ENCODE results near the gene SHD. TPM values are rescaled to one million over a fixed set of nuclear protein-coding genes. Genes with fewer than 3 reads are reported as not detected.

The SHD gene
- total RNA-seq, 1 donor from 2014 or later: not detected

DNA sequence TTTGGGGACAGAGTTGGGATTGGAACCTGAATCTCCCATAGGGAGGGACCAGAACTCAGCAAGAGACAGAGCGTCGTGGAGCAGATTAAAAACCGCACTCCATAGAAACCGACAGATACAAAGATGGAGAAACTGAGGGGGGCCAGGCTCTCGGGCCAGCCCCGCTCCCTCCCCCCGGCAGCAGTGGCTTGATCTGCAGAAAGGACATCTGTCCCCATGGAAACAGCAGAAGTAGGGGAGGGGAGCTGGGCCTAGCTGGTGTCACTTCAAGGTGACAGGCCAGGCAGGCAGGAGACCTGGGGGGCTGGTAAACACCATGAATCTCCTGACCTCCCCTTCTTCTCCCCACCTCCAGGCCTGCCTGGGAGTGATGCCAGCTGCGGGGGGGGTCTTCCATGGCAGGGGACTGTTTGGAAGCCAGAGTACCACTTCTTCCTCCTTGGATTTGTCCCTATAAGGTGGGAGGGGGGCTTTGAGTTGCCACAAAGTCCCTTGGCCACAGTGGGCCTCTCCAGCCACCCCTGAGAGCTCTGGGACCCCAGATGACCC, 12.2 kb downstream of the SHD start:
- ATAC-seq (no peak), DNase-seq (ENCODE audit: missing footprints) (no peak)
- intact Hi-C loops (cut with DNase I): no loop called here

GRCh38 chr19:4292515-4292914, 13.4 kb downstream of the SHD start:
- no peak for DNase-seq (ENCODE audit: missing footprints)
- intact Hi-C loops (cut with DNase I): no loop called here
- ATAC-seq: no peak

DNA sequence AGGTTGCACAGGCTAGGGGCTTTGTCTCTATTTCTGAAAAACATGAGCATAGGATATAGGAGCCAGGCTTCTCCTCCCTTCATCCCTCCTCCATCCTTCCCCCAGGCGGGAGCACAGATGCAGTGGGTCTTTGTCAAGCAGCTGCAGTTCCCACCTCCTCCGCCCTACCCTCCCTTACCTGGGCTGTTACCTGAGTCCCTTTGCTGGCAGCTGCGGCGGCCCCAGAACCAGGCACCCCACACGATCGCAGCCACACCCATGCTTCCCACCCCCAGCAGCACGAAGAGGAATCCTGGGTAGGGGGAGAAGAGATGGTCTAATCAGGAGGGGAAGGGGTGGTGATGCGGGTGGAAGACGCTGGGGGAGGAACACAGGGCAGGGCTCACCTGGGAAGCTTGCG, 15.3 kb downstream of the SHD start:
- ATAC-seq (no peak), DNase-seq (ENCODE audit: missing footprints) (no peak)
- intact Hi-C loops (cut with DNase I): no loop called here

- no peak for DNase-seq (ENCODE audit: missing footprints)
- ATAC-seq: no peak
- intact Hi-C loops (cut with DNase I): no loop called here
These were observed 17.1 kb downstream of the SHD start for GRCh38 chr19:4295972-4296771.

DNA sequence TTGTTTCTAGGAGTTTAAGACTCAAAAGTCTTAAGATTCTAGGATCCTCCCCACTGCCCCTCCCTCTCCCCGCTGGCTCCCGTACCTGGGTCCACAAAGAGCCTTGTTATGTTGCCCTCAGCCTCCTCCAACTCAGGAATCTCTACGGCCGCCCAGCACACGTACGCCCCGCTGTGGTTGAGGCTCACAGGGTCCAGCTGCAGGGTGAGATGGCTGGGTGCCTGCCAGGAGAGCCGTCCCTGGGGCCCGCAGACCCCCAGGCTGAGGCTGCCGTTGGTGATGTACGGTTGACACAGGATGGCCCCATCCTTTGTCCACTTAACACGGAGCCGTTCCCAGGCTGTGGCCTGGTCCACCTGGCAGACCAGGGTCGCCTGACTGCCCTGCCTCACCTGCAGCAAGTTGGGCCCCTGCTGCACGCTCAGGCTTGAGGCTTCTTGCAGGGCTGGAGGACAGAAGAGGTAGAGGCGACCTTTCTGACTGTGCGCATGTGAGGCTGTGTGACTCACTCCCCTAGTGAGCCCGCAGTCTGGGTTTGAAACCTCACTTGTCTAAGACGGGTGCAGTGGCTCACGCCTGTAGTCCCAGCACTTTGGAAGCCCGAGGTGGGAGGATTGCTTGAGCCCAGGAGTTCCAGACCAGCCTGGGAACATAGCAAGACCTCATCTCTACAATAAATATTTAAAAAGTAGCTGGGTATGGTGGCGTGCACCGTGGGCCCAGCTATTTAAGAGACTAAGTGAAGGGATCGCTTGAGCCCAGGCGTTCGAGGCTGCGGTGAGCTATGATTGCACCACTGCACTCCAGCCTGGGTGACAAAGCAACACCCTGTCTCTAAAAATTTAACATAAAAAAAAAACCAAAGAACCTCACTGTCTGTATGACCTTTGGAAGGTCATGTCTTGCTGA, 19.1 kb downstream of the SHD start:
- ATAC-seq (no peak), DNase-seq (ENCODE audit: missing footprints) (no peak)
- intact Hi-C loops (cut with DNase I): no loop called here

DNA sequence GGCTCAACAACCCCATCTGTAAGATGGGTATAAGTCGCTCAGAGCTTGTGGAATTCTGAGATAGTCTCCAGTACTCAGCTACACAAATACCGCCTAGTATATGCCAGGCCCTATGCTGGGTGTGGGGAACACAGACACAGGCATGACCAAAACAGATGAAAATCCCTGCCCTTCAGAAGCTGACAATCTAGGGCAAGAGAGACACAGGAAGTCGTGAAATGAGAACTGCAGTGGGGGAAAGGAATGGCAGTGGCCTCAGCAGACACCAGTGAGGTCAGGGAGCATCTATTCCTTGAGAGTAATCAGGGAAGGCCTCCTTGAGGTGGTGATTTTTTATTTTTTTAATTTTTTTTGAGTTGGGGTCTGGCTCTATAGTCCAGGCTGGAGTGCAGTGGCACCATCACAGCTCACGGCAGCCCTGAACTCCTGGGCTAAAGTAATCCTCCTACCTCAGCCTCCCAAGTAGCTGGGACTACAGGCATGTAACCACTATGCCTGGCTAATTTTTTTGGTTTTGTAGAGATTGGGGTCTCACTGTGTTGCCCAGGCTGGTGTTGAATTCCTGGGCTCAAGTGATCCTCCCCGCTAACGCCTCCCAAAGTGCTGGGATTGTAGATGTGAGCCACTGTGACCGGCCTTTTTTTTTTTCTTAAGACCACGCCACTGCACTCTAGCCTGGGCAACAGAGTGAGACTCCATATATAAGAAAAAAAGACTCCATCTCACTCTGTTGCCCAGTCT, 19.9 kb downstream of the SHD start:
- DNase-seq (ENCODE audit: missing footprints) (no peak), ATAC-seq (no peak)
- intact Hi-C loops (cut with DNase I): no loop called here

DNA sequence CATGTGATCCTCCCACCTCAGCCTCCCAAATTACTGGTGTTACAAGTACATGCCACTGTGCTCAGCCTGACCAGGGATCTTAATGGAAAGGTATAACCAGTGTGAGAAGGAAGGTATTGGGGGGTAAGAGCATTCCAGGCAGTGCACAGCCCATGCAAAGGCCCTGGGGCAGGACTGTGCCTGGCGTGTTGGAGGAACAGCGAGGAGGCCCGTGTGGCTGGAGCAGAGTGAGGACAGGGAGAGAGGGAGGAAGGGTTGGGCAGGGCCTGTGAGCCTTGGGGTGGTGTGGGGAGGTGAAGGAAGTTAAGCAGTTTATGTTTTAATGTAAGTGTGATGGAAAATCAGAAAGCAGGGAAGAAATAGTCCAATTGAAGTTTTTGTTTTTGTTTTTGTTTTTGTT, 21.5 kb downstream of the SHD start:
- no peak for ATAC-seq
- intact Hi-C loops (cut with DNase I): no loop called here
- no peak for DNase-seq (ENCODE audit: missing footprints)

DNA sequence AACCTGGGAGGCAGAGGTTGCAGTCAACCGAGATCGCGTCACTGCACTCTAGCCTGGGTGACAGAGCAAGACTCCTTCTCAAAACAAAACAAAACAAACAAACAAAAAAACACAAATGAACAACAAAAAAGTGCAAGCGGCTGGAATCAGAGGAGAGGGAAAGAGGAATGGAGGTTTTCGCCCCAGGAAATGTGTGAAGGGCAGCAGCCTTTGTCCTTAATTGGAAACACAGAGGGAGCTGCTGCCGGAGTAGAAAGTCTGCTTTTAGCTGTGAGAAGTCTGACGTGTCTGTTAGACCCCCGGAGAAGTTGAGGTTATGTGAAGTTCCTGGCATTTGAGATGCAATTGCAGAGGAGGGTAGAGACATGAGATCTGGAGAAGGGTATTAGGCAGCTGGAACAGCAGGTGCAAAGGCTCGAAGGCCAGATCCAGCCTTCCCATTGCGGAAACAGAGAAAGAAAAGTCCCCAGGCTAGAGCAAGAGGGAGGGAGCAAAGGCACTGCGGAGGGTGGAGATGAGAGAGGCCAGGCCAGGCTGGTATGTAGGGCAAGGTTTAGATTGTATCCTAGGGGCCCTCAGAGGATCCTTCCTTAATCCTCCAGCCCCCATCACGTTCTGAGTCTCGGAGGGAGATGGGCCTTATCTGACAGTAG, 22.6 kb downstream of the SHD start:
- no peak for DNase-seq (ENCODE audit: missing footprints)
- intact Hi-C loops (cut with DNase I): no loop called here
- no peak for ATAC-seq

DNA sequence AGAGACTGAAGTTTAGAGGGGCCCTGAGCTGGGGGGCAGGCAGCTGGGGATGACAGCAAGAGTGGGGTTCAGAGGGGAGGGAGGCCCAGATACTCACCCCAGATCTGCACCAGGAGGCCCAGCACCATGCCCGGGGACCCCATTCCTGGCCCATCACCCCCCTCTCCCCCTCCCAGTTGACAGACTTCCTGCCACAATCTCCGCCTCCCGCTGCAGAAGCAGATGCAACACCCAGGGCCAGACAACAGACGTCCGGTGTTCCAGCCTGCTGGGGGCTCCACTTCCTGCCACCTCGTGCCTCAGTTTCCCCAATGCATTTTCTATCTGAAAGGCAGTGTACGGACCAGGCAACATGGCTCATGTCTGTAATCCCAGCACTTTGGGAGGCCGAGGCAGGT, 23.2 kb downstream of the SHD start, which contains the start of gene TMIGD2:
Gene TMIGD2 (minus strand): TSS at position 147 of the 398 bp plus-strand sequence. CDS start 4 bp downstream, at position 143.
- DNase-seq (ENCODE audit: missing footprints) (no peak), ATAC-seq (no peak)

GRCh38 chr19:4303819-4304537, 24.9 kb downstream of the SHD start:
- no peak for ATAC-seq
- intact Hi-C loops (cut with DNase I): no loop called here

More for the DNA sequence above, 23.2 kb downstream of the SHD start, which contains the start of gene TMIGD2:
- intact Hi-C loops (cut with DNase I): no loop called here

DNA sequence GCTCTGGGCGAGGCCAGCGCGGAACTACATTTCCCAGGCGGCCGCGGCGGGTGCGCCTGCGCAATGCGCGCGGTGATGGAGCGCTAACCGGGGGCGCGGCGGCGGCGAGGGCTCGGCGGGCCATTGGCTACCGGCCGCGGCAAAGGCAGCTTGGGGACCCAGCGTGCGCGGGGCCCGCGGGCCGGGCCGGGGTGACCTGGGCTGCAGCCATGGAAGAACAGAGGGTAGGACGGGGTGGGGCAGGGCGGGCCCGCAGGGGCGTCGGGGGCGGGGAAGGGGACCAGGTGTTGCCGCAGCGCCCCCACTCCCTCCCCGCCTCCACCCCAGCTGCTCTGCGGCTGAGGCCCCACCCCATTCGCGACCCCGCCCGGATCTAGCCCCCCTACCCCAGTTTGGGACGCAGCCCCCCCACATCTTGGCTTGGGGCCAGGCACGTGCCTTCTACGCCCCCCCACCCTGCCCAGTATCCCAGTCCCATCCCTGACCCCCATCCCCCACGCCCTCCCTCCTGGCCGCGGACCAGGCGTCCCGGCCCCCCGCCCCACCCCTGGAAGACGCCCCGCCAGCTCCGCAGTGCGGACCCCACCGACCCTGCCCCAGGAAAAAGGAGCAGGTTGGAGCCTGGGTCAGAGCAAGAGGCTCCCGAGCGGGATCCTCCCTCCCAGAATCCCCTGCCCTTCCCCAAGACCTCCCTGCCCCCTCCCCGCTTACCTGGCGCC, 25.6 kb downstream of the SHD start, which contains the start of gene FSD1:
Gene FSD1 (plus strand): TSS at position 61 of the 719 bp plus-strand sequence. CDS start 149 bp downstream, at position 210.
- DNase-seq (ENCODE audit: missing footprints) (no peak), ATAC-seq (no peak)
- intact Hi-C loops (cut with DNase I): no loop called here

More at GRCh38 chr19:4303819-4304537, 24.9 kb downstream of the SHD start:
- no peak for DNase-seq (ENCODE audit: missing footprints)

- intact Hi-C loops (cut with DNase I): no loop called here
- no peak for ATAC-seq
- no peak for DNase-seq (ENCODE audit: missing footprints)
These were observed 26.2 kb downstream of the SHD start for GRCh38 chr19:4305257-4305612.

DNA sequence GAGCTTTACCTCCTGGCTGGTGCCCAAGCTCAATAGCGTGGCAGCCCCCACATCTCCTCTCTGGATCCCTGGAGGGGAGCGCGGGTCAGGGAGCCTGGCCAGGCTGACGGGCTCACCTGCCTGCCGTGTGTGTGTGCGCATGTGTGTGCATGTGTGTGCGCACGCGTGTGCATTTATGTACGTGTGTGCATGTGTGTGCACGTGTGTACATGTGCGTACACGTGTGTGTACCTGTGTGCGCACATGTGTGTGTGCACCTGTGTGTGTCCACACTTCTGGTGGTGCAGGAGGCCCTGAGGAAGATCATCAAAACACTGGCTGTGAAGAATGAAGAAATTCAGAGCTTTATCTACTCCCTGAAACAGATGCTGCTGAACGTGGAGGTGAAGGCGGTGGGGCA, 26.6 kb downstream of the SHD start:
- no peak for ATAC-seq
- no peak for DNase-seq (ENCODE audit: missing footprints)
- intact Hi-C loops (cut with DNase I): no loop called here

GRCh38 chr19:4310247-4311121, 31.4 kb downstream of the SHD start:
- intact Hi-C loops (cut with DNase I): no loop called here
- ATAC-seq (no peak), DNase-seq (ENCODE audit: missing footprints) (no peak)

DNA sequence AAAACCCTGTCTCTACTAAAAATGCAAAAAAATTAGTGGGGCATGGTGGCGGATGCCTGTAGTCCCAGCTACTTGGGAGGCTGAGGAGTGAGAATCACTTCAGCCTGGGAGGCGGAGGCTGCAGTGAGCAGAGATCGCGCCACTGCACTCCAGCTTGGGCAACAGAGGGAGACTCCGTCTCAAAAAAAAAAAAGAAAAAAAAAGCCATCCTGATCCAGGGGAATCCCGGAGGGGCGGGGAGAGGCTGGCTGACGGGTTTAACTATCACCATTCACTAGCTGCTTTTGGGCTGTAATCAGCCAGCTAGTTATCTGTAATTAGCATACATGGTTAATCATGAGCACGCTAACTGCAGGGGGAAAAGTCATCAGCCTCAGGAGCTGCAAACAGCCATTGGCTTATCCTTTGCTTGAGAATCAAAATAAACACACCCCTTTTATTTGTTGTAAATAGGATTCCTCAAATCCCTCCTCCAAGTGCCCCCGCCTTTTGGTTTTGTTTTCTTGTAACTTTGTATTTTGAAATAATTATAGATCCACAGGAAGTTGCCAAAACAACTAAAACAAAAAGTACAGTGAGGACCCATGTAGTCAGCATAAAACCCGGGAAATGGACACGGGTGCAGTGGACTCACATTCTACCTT, 34.9 kb downstream of the SHD start:
- intact Hi-C loops (cut with DNase I): no loop called here
- ATAC-seq (no peak), DNase-seq (ENCODE audit: missing footprints) (no peak)

- DNase-seq (ENCODE audit: missing footprints) (no peak), ATAC-seq (no peak)
- intact Hi-C loops (cut with DNase I): no loop called here
These were observed 37.9 kb downstream of the SHD start for GRCh38 chr19:4316956-4317355.
